Measurements from ENCODE around the gene MRPS25.

GRCh38 chr3:15051531-15051930 is 13.6 kb downstream of the MRPS25 start:
- TF ChIP-seq POLR2A (IDR thresholded peaks at IDR 0.05; ENCODE audit: low read length): no peak
- TF ChIP-seq GATA1 (IDR thresholded peaks at IDR 0.05; ENCODE audit: low read depth, low read length): no peak
